ENCODE data around the gene RASSF3. TPM values are rescaled to one million over a fixed set of nuclear protein-coding genes. Genes with fewer than 3 reads are reported as not detected.
"Not testable (repeated sequence)": the region's sequence is repeated elsewhere in the genome, so short reads cannot be mapped to it uniquely, and the experiment has no call there.

RASSF3 gene
- total RNA-seq, 3 donors from 2014 or later: 23.4 to 28.4 (median 24.6) TPM

DNA sequence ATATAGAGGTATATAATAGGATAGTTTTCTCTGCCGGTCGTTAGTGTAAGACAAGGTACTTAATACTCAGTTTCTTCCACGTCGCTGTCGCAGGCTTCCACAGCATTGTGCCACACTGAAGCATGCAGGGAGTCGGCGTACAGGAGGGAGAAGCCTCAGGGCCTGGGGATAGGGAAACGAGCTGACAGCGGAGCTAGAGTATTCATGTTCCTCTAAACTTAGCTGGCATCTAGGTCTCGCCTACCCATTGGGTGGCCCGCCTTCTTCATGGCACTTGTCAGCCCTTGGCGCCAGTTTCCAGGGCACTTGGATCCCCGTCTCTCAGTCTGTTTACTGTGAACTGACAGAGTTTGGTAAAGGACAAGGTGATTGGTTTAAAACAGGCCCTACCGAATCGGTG, 75.3 kb downstream of the RASSF3 start:
- Histone ChIP-seq H3K27me3 (no peaks in the 10 kb centered on the region), H3K4me3 (no peak overlapping the region), H3K27ac (no peak overlapping the region), H3K9me3 (no peaks in the 10 kb centered on the region), H3K4me1 (no peaks in the 10 kb centered on the region), H3K36me3 (no peaks in the 10 kb centered on the region)
- intact Hi-C loops (cut with DNase I; ENCODE audit: low total_unique reads): no loop called here
- DNase-seq (ENCODE audit: low spot score in 2 of 2): no peak
- TF ChIP-seq POLR2A (IDR thresholded peaks at IDR 0.05): no peak
- TF ChIP-seq, protein P1, sequence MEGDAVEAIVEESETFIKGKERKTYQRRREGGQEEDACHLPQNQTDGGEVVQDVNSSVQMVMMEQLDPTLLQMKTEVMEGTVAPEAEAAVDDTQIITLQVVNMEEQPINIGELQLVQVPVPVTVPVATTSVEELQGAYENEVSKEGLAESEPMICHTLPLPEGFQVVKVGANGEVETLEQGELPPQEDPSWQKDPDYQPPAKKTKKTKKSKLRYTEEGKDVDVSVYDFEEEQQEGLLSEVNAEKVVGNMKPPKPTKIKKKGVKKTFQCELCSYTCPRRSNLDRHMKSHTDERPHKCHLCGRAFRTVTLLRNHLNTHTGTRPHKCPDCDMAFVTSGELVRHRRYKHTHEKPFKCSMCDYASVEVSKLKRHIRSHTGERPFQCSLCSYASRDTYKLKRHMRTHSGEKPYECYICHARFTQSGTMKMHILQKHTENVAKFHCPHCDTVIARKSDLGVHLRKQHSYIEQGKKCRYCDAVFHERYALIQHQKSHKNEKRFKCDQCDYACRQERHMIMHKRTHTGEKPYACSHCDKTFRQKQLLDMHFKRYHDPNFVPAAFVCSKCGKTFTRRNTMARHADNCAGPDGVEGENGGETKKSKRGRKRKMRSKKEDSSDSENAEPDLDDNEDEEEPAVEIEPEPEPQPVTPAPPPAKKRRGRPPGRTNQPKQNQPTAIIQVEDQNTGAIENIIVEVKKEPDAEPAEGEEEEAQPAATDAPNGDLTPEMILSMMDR (IDR thresholded peaks at IDR 0.05): no peak
- no peak for TF ChIP-seq POLR2AphosphoS5 (IDR thresholded peaks at IDR 0.05)

DNA sequence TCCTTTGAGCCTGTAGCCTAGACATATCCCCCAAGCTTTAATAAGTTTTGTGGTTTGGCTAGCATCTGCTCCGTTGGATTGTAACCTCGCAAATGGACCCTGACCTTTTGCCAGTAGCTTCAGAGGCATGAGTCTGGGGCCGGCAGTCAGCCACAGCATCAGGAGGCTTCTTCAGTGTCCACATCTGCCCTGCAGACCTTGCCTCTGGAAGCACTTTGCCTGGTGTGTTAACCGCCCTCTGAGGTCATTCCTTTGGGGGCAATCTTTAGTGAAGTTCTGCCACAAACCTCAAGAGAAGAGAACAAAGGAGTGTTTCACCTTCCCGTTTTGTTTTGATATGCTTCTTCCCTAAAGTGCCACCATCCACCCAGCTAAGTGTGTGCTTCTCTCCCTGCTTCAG, 77.5 kb downstream of the RASSF3 start:
- H3K27ac ChIP-seq: peak overlapping the region; percentile 53 to 54
- no peak for DNase-seq (ENCODE audit: low spot score in 2 of 2)
- peak overlapping the region in 1 of 3 donors; percentile 2 for H3K4me3 ChIP-seq
- TF ChIP-seq, protein P1 (IDR thresholded peaks at IDR 0.05): no peak
- TF ChIP-seq POLR2A (IDR thresholded peaks at IDR 0.05) (no peak), POLR2AphosphoS5 (IDR thresholded peaks at IDR 0.05) (no peak)
- no peaks in the 10 kb centered on the region for H3K36me3 ChIP-seq
- no peaks in the 10 kb centered on the region for H3K27me3 ChIP-seq
- no peaks in the 10 kb centered on the region for H3K4me1 ChIP-seq
- no peaks in the 10 kb centered on the region for H3K9me3 ChIP-seq
- intact Hi-C loops (cut with DNase I; ENCODE audit: low total_unique reads): no loop called here

DNA sequence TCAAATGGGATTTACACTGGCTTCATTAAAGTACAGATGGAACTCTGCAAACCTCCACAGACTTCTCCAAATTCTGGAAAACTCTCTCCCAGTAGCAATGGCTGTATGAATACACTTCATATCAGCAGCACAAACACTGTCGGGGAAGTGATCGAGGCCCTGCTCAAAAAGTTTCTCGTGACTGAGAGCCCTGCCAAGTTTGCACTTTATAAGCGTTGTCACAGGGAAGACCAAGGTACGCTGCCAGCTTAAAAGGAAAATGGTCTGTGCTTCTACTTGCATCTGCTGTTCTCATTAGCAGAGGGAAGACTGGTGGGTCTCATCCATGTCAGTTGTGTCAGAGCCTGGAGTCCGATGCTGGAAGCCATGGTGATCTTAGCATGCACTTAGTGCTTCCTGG, 77.9 kb downstream of the RASSF3 start:
- DNase-seq (ENCODE audit: low spot score in 2 of 2): no peak
- no peaks in the 10 kb centered on the region for H3K4me1 ChIP-seq
- intact Hi-C loops (cut with DNase I; ENCODE audit: low total_unique reads): no loop called here
- no peaks in the 10 kb centered on the region for H3K27me3 ChIP-seq
- H3K36me3 ChIP-seq: no peaks in the 10 kb centered on the region
- TF ChIP-seq POLR2AphosphoS5 (IDR thresholded peaks at IDR 0.05) (no peak), POLR2A (IDR thresholded peaks at IDR 0.05) (no peak)
- TF ChIP-seq, protein P1 (IDR thresholded peaks at IDR 0.05): no peak
- H3K27ac ChIP-seq: peak overlapping the region; percentile 53 to 54
- H3K9me3 ChIP-seq: no peaks in the 10 kb centered on the region
- peak overlapping the region in 1 of 3 donors; percentile 2 for H3K4me3 ChIP-seq

DNA sequence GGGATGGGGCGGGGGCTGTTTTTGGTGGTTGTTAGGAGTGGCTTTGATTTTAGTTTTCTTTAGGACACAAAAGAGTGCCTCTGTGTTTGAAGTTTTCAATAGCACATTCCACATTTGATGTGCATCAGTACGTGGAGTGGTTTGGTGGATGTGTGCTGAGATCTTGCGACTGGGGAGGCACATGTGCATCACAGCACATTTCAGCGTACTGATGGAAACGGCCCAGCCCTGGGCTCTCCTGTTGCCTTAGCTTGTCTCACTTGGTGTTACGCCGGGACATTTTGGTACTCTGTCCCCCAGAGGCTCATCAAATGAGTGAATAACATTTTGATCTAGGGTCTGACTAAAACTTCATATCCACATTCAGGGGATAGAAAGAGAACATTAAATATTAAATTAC, 78.4 kb downstream of the RASSF3 start:
- Histone ChIP-seq H3K36me3 (no peaks in the 10 kb centered on the region), H3K4me3 (no peak overlapping the region), H3K9me3 (no peaks in the 10 kb centered on the region), H3K4me1 (no peaks in the 10 kb centered on the region), H3K27me3 (no peaks in the 10 kb centered on the region), H3K27ac (peak overlapping the region; percentile 53 to 54)
- no peak for DNase-seq (ENCODE audit: low spot score in 2 of 2)
- TF ChIP-seq POLR2A (IDR thresholded peaks at IDR 0.05) (no peak), POLR2AphosphoS5 (IDR thresholded peaks at IDR 0.05) (no peak)
- TF ChIP-seq, protein P1 (IDR thresholded peaks at IDR 0.05): no peak
- intact Hi-C loops (cut with DNase I; ENCODE audit: low total_unique reads): no loop called here

DNA sequence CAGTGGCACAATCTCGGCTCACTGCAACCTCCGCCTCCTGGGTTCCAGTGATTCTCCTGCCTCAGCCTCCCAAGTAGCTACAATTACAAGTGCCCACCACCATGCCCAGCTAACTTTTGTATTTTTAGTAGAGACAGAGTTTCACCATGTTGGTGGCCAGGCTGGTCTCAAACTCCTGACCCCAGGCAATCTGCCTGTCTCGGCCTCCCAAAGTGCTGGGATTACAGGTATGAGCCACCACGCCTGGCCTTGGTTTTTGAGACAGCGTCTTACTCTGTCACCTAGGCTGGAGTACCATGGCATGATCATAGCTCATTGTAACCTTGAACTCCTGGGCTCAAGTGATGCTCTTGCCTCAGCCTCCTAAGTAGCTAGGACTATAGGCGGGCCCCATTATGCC, 79.9 kb downstream of the RASSF3 start:
- DNase-seq (ENCODE audit: low spot score in 2 of 2); H3K9me3 ChIP-seq; H3K36me3 ChIP-seq; H3K27me3 ChIP-seq; H3K27ac ChIP-seq; H3K4me3 ChIP-seq; H3K4me1 ChIP-seq: not testable (repeated sequence)
- intact Hi-C loops (cut with DNase I; ENCODE audit: low total_unique reads): loop anchor here (5.0 kb wide), 1 partner anchor 138 kb away; no protein-coding TSS in a partner anchor

Data from breast epithelium (tissue), 4 donors.